PC-9 (cell line): ENCODE data around the gene JADE2. TPM values are rescaled to one million over a fixed set of nuclear protein-coding genes. Genes with fewer than 3 reads are reported as not detected.
A peak's percentile ranks its signal among the peaks of the same experiment; 100 is the strongest.
"Not testable (repeated sequence)": the region's sequence is repeated elsewhere in the genome, so short reads cannot be mapped to it uniquely, and the experiment has no call there.

Experiments used
- BruUV-seq: library from RNA; stranded (reverse); fragments of 400-500 nt; replicated peaks from 2 replicates; lab custom pipeline; 2021; lab: Mats Ljungman, UMichigan
- CTCF ChIA-PET: fragments of 300-600 bp; sonication (Branson Sonifier 250); formaldehyde crosslinking; loops from one replicate; lab custom pipeline; 2022; ENCODE audit warnings: antibody characterized with exemption; lab: Charles Lee
- POLR2A ChIA-PET: fragments of 300-600 bp; sonication (Branson Sonifier 250); formaldehyde crosslinking; loops from one replicate; lab custom pipeline; 2022; ENCODE audit warnings: antibody characterized with exemption; ENCODE audit not compliant: unreplicated experiment; lab: Charles Lee
- DNase-seq, 2 experiments: peaks; one replicate each; pipeline versions ENCODE4 v3.0.0 to v3.0.0-alpha.2; 2015 to 2022; ENCODE audit warnings: mixed read lengths in 1 of 2
- H2AFZ ChIP-seq: fragments of 200-600 bp; sonication (generic); 2 replicates; pipeline ENCODE4 v1.8.1; 2017; ENCODE audit warnings: antibody characterized with exemption
- H3F3A ChIP-seq: fragments of 200-600 bp; sonication (generic); 2 replicates; pipeline ENCODE4 v1.8.1; 2017; ENCODE audit warnings: antibody characterized with exemption, mild to moderate bottlenecking, low read depth; ENCODE audit not compliant: insufficient read depth
- H3K27ac ChIP-seq: fragments of 200-600 bp; sonication (generic); 2 replicates; pipeline ENCODE4 v1.6.1; 2016; ENCODE audit warnings: mixed run types
- H3K27me3 ChIP-seq: fragments of 200-600 bp; sonication (generic); 2 replicates; pipeline ENCODE4 v1.6.1; 2016; ENCODE audit warnings: low read depth, mixed run types; ENCODE audit not compliant: insufficient read depth
- H3K36me3 ChIP-seq: fragments of 200-600 bp; sonication (generic); 2 replicates; pipeline ENCODE4 v1.6.1; 2016; ENCODE audit warnings: low read depth, mixed run types
- H3K4me1 ChIP-seq: fragments of 200-600 bp; sonication (generic); replicated peaks from 2 replicates; pipeline ENCODE4 v1.6.1; 2016; ENCODE audit warnings: mixed run types; ENCODE audit not compliant: insufficient read depth
- H3K4me2 ChIP-seq: fragments of 200-600 bp; sonication (generic); 2 replicates; pipeline ENCODE4 v1.6.1; 2017; ENCODE audit warnings: mixed run types
- H3K4me3 ChIP-seq: fragments of 200-600 bp; sonication (generic); 2 replicates; pipeline ENCODE4 v1.6.1; 2016; ENCODE audit warnings: mixed run types
- H3K79me2 ChIP-seq: fragments of 200-600 bp; sonication (generic); 2 replicates; pipeline ENCODE4 v1.6.1; 2017; ENCODE audit warnings: low read depth, mixed run types
- H3K9me2 ChIP-seq: fragments of 200-600 bp; sonication (generic); 2 replicates; pipeline ENCODE4 v1.8.1; 2017; ENCODE audit warnings: mild to moderate bottlenecking; ENCODE audit not compliant: insufficient read depth
- H3K9me3 ChIP-seq: fragments of 200-600 bp; sonication (generic); 2 replicates; pipeline ENCODE4 v1.8.1; 2016; ENCODE audit warnings: low read depth; ENCODE audit not compliant: insufficient read depth
- H4K20me1 ChIP-seq: fragments of 200-600 bp; sonication (generic); 2 replicates; pipeline ENCODE4 v1.8.1; 2017; ENCODE audit not compliant: insufficient read depth
- CTCF ChIP-seq: fragments of 200-600 bp; sonication (generic); conservative IDR thresholded peaks from 2 replicates; pipeline ENCODE4 v1.6.1; 2017; ENCODE audit warnings: mixed run types, antibody characterized with exemption, mild to moderate bottlenecking, moderate library complexity
- EZH2 ChIP-seq: fragments of 200-600 bp; sonication (generic); IDR thresholded peaks from 2 replicates; pipeline ENCODE4 v1.8.0; 2017; ENCODE audit warnings: antibody characterized with exemption, low read depth
- intact Hi-C: fragments of 100-400 bp; cut with micrococcal nuclease; formaldehyde crosslinking; loops from one replicate; pipeline ENCODE4 v1.10.0; 2022; ENCODE audit not compliant: unreplicated experiment
- total RNA-seq: library from RNA; stranded (reverse); gene quantifications from 2 replicates; pipeline ENCODE4 v1.2.3, GENCODE V29; 2021

Gene JADE2
- total RNA-seq, 1 experiment from 2014 or later: 82.1 TPM

GRCh38 chr5:134552301-134552700, 26.8 kb downstream of the JADE2 start:
- Histone ChIP-seq H3K4me2 (no peak overlapping the region), H2AFZ (no peak overlapping the region), H4K20me1 (peaks cover 16% of the 10 kb centered on the region), H3K9me2 (no peaks in the 10 kb centered on the region), H3K27me3 (no peaks in the 10 kb centered on the region), H3K4me3 (no peak overlapping the region), H3K4me1 (0 out of 2 replicates have a peak, but pooled peaks cover 5% of the 10 kb centered on the region), H3K27ac (no peak overlapping the region), H3K79me2 (no peaks in the 10 kb centered on the region; the same call in 1 of the 2 replicates), H3K36me3 (peaks cover 13% of the 10 kb centered on the region; the same call in 1 of the 2 replicates), H3K9me3 (no peaks in the 10 kb centered on the region), H3F3A (peaks cover 21% of the 10 kb centered on the region; the same call in 1 of the 2 replicates)
- TF ChIP-seq EZH2 (no peak), CTCF (no peak)
- BruUV-seq: no TSS peak
- intact Hi-C loops: loop anchor here (2.0 kb wide), 1 partner anchor 26 kb away; no protein-coding TSS in a partner anchor
- POLR2A ChIA-PET: interaction anchor here (0.7 kb wide), 1 partner anchor 113 kb away, joined by 3 read pairs; no protein-coding TSS in a partner anchor
- peak in 1 of 2 experiments; percentile 63 for DNase-seq
- CTCF ChIA-PET: interaction anchor here (1.0 kb wide), 1 partner anchor 25 kb away, joined by 6 read pairs; no protein-coding TSS in a partner anchor

- CTCF ChIA-PET, H3K27ac ChIP-seq, H3K9me2 ChIP-seq, H3K79me2 ChIP-seq, H3K4me2 ChIP-seq, H3K4me1 ChIP-seq, H3K36me3 ChIP-seq, H3K9me3 ChIP-seq, H2AFZ ChIP-seq, DNase-seq, H3K4me3 ChIP-seq, H3K27me3 ChIP-seq: not testable (repeated sequence)
- peaks cover 16% of the 10 kb centered on the region for H4K20me1 ChIP-seq
- POLR2A ChIA-PET: interaction anchor here (0.7 kb wide), 1 partner anchor 113 kb away, joined by 3 read pairs; no protein-coding TSS in a partner anchor
- H3F3A ChIP-seq: peaks cover 21% of the 10 kb centered on the region; the same call in 1 of the 2 replicates
- intact Hi-C loops: loop anchor here (2.0 kb wide), 1 partner anchor 26 kb away; no protein-coding TSS in a partner anchor
- BruUV-seq: TSS peak; percentile 12
Observed at GRCh38 chr5:134552716-134553115, 27.2 kb downstream of the JADE2 start.

DNA sequence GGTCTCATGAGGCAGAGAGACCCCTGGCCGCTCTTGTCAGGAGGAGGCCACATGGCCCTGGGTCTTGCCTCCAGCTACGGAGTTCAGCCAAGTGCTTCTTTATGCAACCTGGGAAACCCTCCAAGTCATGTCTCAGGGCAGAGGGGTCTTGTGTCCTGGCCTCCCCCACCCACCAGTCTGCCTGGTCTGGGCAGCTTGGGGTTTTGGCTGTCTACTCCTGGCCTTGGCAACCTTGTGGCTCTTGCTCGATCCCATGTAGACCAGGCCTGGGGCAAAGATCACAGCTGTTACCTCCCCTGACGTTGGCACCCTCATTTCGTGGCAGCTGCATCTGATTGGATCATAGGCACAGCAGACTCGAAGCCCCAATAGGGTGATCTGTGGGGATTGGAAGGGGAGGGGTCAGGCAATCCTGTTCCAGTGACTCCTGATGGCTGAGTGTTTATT, 28.4 kb downstream of the JADE2 start:
- Histone ChIP-seq H3K27me3 (no peaks in the 10 kb centered on the region), H3K36me3 (0 out of 2 replicates have a peak, but pooled peaks cover 6% of the 10 kb centered on the region), H3K9me3 (no peaks in the 10 kb centered on the region), H3K79me2 (no peaks in the 10 kb centered on the region; the same call in 1 of the 2 replicates), H3K4me1 (0 out of 2 replicates have a peak, but pooled peaks cover 5% of the 10 kb centered on the region), H2AFZ (no peak overlapping the region), H4K20me1 (peaks cover 23% of the 10 kb centered on the region), H3F3A (peaks cover 21% of the 10 kb centered on the region; the same call in 1 of the 2 replicates), H3K4me2 (no peak overlapping the region), H3K27ac (no peak overlapping the region), H3K4me3 (no peak overlapping the region), H3K9me2 (no peaks in the 10 kb centered on the region)
- no TSS peak for BruUV-seq
- ChIA-PET POLR2A (no interaction called here), CTCF (no interaction called here)
- no peak for DNase-seq
- intact Hi-C loops: loop anchor here (2.0 kb wide), 1 partner anchor 27 kb away; no protein-coding TSS in a partner anchor
- TF ChIP-seq CTCF (no peak), EZH2 (no peak)
